GM23338 (cell line): Measurements from ENCODE around the gene TRIO. TPM values are rescaled to one million over a fixed set of nuclear protein-coding genes. Genes with fewer than 3 reads are reported as not detected.

Experiments
- ATAC-seq: fragments of 200-7000 bp; cut with Tn5 transposase; 3 replicates; pipeline ENCODE4 v1.9.1; 2020
- DNase-seq: peaks from one replicate; pipeline ENCODE4 v3.0.0-alpha.2; 2015; ENCODE audit warnings: low spot score
- H2AFZ ChIP-seq: fragments of 200-600 bp; sonication (generic); 2 replicates; pipeline ENCODE4 v1.8.0; 2016; ENCODE audit warnings: antibody characterized with exemption, mild to moderate bottlenecking, moderate library complexity
- H3F3A ChIP-seq: fragments of 200-600 bp; sonication (generic); replicated peaks from 2 replicates; pipeline ENCODE4 v1.8.0; 2017; ENCODE audit warnings: antibody characterized with exemption, mixed run types, low read depth
- H3K27ac ChIP-seq: fragments of 200-600 bp; sonication (generic); 2 replicates; pipeline ENCODE4 v1.6.1; 2016; ENCODE audit warnings: low read depth
- H3K27me3 ChIP-seq: fragments of 200-600 bp; sonication (generic); 2 replicates; pipeline ENCODE4 v1.8.0; 2016; ENCODE audit warnings: mild to moderate bottlenecking, mixed run types, moderate library complexity; ENCODE audit not compliant: insufficient read depth
- H3K36me3 ChIP-seq: fragments of 200-600 bp; sonication (generic); 2 replicates; pipeline ENCODE4 v1.8.0; 2016; ENCODE audit warnings: mild to moderate bottlenecking; ENCODE audit not compliant: insufficient read depth
- H3K4me1 ChIP-seq: fragments of 200-600 bp; sonication (generic); 2 replicates; pipeline ENCODE4 v1.8.0; 2016; ENCODE audit warnings: mild to moderate bottlenecking, moderate library complexity; ENCODE audit not compliant: insufficient read depth
- H3K4me2 ChIP-seq: fragments of 200-600 bp; sonication (generic); 2 replicates; pipeline ENCODE4 v1.7.1; 2017; ENCODE audit warnings: mixed run types
- H3K4me3 ChIP-seq: fragments of 200-600 bp; sonication (generic); 2 replicates; pipeline ENCODE4 v1.6.1; 2016; ENCODE audit warnings: mixed run types
- H3K79me2 ChIP-seq: fragments of 200-600 bp; sonication (generic); replicated peaks from 2 replicates; pipeline ENCODE4 v1.8.0; 2017; ENCODE audit warnings: mild to moderate bottlenecking; ENCODE audit not compliant: insufficient read depth
- H3K9me2 ChIP-seq: fragments of 200-600 bp; sonication (generic); 2 replicates; pipeline ENCODE4 v1.8.0; 2017; ENCODE audit not compliant: insufficient read depth
- H4K20me1 ChIP-seq: fragments of 200-600 bp; sonication (generic); replicated peaks from 2 replicates; pipeline ENCODE4 v1.8.0; 2017; ENCODE audit warnings: mild to moderate bottlenecking; ENCODE audit not compliant: insufficient read depth
- H3K27ac Mint-ChIP-seq: 2 replicates; pipeline ENCODE4 v1.8.0; 2020; ENCODE audit warnings: inconsistent platforms, mild to moderate bottlenecking, moderate library complexity, mixed read lengths
- H3K27me3 Mint-ChIP-seq: 3 replicates; pipeline ENCODE4 v1.8.0; 2022; ENCODE audit warnings: low read depth, mild to moderate bottlenecking, moderate library complexity, mixed read lengths, inconsistent platforms; ENCODE audit not compliant: insufficient read depth, poor library complexity
- H3K36me3 Mint-ChIP-seq: 3 replicates; pipeline ENCODE4 v1.8.0; 2021; ENCODE audit warnings: low read depth, mild to moderate bottlenecking, inconsistent platforms, moderate library complexity, mixed read lengths
- H3K4me1 Mint-ChIP-seq: 3 replicates; pipeline ENCODE4 v1.8.0; 2020; ENCODE audit warnings: mild to moderate bottlenecking, inconsistent platforms, mixed read lengths
- H3K4me3 Mint-ChIP-seq: 3 replicates; pipeline ENCODE4 v1.8.0; 2021; ENCODE audit warnings: moderate library complexity, mild to moderate bottlenecking, inconsistent platforms, mixed read lengths
- H3K9me3 Mint-ChIP-seq: 3 replicates; pipeline ENCODE4 v1.8.0; 2020; ENCODE audit warnings: moderate library complexity, mild to moderate bottlenecking, inconsistent platforms, mixed read lengths
- CREB1 ChIP-seq: fragments of 250-450 bp; sonication (Bioruptor Pico); IDR thresholded peaks from 2 replicates; pipeline ENCODE4 v1.5.0; 2020; ENCODE audit warnings: low read depth, mild to moderate bottlenecking, moderate library complexity
- EZH2 ChIP-seq: fragments of 200-600 bp; sonication (generic); IDR thresholded peaks from one replicate; pipeline ENCODE4 v1.8.0; 2017; ENCODE audit warnings: antibody characterized with exemption, mild to moderate bottlenecking, low read depth; ENCODE audit not compliant: unreplicated experiment
- EZH2phosphoT487 ChIP-seq: fragments of 200-600 bp; sonication (generic); IDR thresholded peaks from one replicate; pipeline ENCODE4 v1.8.1; 2018; ENCODE audit warnings: antibody characterized with exemption; ENCODE audit not compliant: unreplicated experiment
- JUNB ChIP-seq: IDR thresholded peaks from one replicate; pipeline ENCODE4 v1.6.1; 2016; ENCODE audit warnings: antibody characterized with exemption; ENCODE audit not compliant: unreplicated experiment
- NANOG ChIP-seq: IDR thresholded peaks from 2 replicates; pipeline ENCODE4 v1.6.1; 2016; ENCODE audit warnings: antibody characterized with exemption, borderline replicate concordance
- POLR2AphosphoS5 ChIP-seq: IDR thresholded peaks from 2 replicates; pipeline ENCODE4 v1.6.1; 2016; ENCODE audit warnings: antibody characterized with exemption, low read depth
- REST ChIP-seq: IDR thresholded peaks from one replicate; pipeline ENCODE4 v1.6.1; 2018; ENCODE audit warnings: antibody characterized with exemption; ENCODE audit not compliant: unreplicated experiment
- STAT1 ChIP-seq: IDR thresholded peaks from one replicate; pipeline ENCODE4 v1.6.1; 2016; ENCODE audit warnings: antibody characterized with exemption; ENCODE audit not compliant: unreplicated experiment
- ZNF114 ChIP-seq: fragments of 250-450 bp; sonication (Bioruptor Pico); IDR thresholded peaks from 2 replicates; pipeline ENCODE4 v1.5.0; 2020; ENCODE audit warnings: mild to moderate bottlenecking, moderate library complexity
- ZNF331 ChIP-seq: fragments of 250-450 bp; sonication (Bioruptor Pico); IDR thresholded peaks from 2 replicates; pipeline ENCODE4 v1.5.0; 2020; ENCODE audit warnings: low read depth, mild to moderate bottlenecking, moderate library complexity
- polyA plus RNA-seq: library from polyadenylated mRNA; unstranded; fragments of >200 nt; fragmentation: Nextera tagmentation; extraction: Ambion mirVana; gene quantifications from 2 replicates; pipeline ENCODE4 v1.2.1, GENCODE V29; 2016
- total RNA-seq: library from RNA; depleted of rRNA; stranded (reverse); fragments of >200 nt; shearing (Covaris generic); gene quantifications from 2 replicates; pipeline ENCODE4 v1.2.3, GENCODE V29; 2014
- TF ChIP-seq, protein P1 (sequence below): fragments of 250-450 bp; sonication (Bioruptor Pico); IDR thresholded peaks from 2 replicates; pipeline ENCODE4 v1.5.0; 2020; ENCODE audit warnings: mild to moderate bottlenecking, moderate library complexity
- TF ChIP-seq, protein P2 (sequence below), 2 experiments: fragments of 200-600 bp in 1 of 2; sonication (generic) in 1 of 2; conservative IDR thresholded peaks; 2 replicates each; pipeline versions ENCODE4 v1.5.1 to v1.6.1; 2016 to 2017; ENCODE audit warnings: antibody characterized with exemption in 2 of 2, low read depth in 2 of 2, mild to moderate bottlenecking in 2 of 2, moderate library complexity in 1 of 2
- TF ChIP-seq, protein P3 (sequence below): IDR thresholded peaks from 2 replicates; pipeline ENCODE4 v1.6.1; 2016; ENCODE audit warnings: antibody characterized with exemption

The TRIO gene
- total and polyA plus RNA-seq, 2 experiments from 2014 or later, result 13.8 to 113 TPM

- Histone ChIP-seq H3K36me3 (no peaks in the 10 kb centered on the region), H3K4me2 (peak overlapping the region; percentile 98), H3K9me2 (no peaks in the 10 kb centered on the region), H3F3A (0 out of 2 replicates have a peak, but pooled peaks cover 4% of the 10 kb centered on the region), H3K4me1 (peaks cover 55% of the 10 kb centered on the region), H3K27ac (no peak overlapping the region), H2AFZ (no peak overlapping the region), H3K79me2 (peaks cover 51% of the 10 kb centered on the region), H3K27me3 (peaks cover 3% of the 10 kb centered on the region; the same call in 1 of the 2 replicates), H3K4me3 (peak overlapping the region; percentile 96), H4K20me1 (peaks cover 47% of the 10 kb centered on the region)
- DNase-seq (peak; percentile 60), ATAC-seq (peak; percentile 37)
- peaks cover 14% of the 10 kb centered on the region for H3K27me3 Mint-ChIP-seq
- H3K9me3 Mint-ChIP-seq, result no peaks in the 10 kb centered on the region; the same call in 2 of the 3 replicates
- no peaks in the 10 kb centered on the region; the same call in 2 of the 3 replicates for H3K36me3 Mint-ChIP-seq
- peak overlapping the region; percentile 84 for H3K4me3 Mint-ChIP-seq
- H3K4me1 Mint-ChIP-seq, result peaks cover 54% of the 10 kb centered on the region
- no peak overlapping the region for H3K27ac Mint-ChIP-seq
- TF ChIP-seq REST (no peak), POLR2AphosphoS5 (no peak), EZH2phosphoT487 (no peak), CREB1 (CRISPR knock-in tag) (no peak), STAT1 (no peak), NANOG (no peak), ZNF331 (CRISPR knock-in tag) (no peak), ZNF114 (CRISPR knock-in tag) (no peak), EZH2 (no peak), JUNB (no peak)
- TF ChIP-seq, protein P1, sequence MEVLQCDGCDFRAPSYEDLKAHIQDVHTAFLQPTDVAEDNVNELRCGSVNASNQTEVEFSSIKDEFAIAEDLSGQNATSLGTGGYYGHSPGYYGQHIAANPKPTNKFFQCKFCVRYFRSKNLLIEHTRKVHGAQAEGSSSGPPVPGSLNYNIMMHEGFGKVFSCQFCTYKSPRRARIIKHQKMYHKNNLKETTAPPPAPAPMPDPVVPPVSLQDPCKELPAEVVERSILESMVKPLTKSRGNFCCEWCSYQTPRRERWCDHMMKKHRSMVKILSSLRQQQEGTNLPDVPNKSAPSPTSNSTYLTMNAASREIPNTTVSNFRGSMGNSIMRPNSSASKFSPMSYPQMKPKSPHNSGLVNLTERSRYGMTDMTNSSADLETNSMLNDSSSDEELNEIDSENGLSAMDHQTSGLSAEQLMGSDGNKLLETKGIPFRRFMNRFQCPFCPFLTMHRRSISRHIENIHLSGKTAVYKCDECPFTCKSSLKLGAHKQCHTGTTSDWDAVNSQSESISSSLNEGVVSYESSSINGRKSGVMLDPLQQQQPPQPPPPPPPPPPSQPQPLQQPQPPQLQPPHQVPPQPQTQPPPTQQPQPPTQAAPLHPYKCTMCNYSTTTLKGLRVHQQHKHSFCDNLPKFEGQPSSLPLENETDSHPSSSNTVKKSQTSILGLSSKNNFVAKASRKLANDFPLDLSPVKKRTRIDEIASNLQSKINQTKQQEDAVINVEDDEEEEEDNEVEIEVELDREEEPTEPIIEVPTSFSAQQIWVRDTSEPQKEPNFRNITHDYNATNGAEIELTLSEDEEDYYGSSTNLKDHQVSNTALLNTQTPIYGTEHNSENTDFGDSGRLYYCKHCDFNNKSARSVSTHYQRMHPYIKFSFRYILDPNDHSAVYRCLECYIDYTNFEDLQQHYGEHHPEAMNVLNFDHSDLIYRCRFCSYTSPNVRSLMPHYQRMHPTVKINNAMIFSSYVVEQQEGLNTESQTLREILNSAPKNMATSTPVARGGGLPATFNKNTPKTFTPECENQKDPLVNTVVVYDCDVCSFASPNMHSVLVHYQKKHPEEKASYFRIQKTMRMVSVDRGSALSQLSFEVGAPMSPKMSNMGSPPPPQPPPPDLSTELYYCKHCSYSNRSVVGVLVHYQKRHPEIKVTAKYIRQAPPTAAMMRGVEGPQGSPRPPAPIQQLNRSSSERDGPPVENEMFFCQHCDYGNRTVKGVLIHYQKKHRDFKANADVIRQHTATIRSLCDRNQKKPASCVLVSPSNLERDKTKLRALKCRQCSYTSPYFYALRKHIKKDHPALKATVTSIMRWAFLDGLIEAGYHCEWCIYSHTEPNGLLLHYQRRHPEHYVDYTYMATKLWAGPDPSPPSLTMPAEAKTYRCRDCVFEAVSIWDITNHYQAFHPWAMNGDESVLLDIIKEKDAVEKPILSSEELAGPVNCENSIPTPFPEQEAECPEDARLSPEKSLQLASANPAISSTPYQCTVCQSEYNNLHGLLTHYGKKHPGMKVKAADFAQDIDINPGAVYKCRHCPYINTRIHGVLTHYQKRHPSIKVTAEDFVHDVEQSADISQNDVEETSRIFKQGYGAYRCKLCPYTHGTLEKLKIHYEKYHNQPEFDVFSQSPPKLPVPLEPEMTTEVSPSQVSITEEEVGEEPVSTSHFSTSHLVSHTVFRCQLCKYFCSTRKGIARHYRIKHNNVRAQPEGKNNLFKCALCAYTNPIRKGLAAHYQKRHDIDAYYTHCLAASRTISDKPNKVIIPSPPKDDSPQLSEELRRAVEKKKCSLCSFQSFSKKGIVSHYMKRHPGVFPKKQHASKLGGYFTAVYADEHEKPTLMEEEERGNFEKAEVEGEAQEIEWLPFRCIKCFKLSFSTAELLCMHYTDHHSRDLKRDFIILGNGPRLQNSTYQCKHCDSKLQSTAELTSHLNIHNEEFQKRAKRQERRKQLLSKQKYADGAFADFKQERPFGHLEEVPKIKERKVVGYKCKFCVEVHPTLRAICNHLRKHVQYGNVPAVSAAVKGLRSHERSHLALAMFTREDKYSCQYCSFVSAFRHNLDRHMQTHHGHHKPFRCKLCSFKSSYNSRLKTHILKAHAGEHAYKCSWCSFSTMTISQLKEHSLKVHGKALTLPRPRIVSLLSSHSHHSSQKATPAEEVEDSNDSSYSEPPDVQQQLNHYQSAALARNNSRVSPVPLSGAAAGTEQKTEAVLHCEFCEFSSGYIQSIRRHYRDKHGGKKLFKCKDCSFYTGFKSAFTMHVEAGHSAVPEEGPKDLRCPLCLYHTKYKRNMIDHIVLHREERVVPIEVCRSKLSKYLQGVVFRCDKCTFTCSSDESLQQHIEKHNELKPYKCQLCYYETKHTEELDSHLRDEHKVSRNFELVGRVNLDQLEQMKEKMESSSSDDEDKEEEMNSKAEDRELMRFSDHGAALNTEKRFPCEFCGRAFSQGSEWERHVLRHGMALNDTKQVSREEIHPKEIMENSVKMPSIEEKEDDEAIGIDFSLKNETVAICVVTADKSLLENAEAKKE (CRISPR knock-in tag), result no peak
- TF ChIP-seq, protein P2, sequence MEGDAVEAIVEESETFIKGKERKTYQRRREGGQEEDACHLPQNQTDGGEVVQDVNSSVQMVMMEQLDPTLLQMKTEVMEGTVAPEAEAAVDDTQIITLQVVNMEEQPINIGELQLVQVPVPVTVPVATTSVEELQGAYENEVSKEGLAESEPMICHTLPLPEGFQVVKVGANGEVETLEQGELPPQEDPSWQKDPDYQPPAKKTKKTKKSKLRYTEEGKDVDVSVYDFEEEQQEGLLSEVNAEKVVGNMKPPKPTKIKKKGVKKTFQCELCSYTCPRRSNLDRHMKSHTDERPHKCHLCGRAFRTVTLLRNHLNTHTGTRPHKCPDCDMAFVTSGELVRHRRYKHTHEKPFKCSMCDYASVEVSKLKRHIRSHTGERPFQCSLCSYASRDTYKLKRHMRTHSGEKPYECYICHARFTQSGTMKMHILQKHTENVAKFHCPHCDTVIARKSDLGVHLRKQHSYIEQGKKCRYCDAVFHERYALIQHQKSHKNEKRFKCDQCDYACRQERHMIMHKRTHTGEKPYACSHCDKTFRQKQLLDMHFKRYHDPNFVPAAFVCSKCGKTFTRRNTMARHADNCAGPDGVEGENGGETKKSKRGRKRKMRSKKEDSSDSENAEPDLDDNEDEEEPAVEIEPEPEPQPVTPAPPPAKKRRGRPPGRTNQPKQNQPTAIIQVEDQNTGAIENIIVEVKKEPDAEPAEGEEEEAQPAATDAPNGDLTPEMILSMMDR (conservative IDR thresholded peaks at IDR 0.05; ENCODE audit: low read depth in 2 of 2), result no peak
- TF ChIP-seq, protein P3, sequence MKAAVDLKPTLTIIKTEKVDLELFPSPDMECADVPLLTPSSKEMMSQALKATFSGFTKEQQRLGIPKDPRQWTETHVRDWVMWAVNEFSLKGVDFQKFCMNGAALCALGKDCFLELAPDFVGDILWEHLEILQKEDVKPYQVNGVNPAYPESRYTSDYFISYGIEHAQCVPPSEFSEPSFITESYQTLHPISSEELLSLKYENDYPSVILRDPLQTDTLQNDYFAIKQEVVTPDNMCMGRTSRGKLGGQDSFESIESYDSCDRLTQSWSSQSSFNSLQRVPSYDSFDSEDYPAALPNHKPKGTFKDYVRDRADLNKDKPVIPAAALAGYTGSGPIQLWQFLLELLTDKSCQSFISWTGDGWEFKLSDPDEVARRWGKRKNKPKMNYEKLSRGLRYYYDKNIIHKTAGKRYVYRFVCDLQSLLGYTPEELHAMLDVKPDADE, result no peak
Measured at GRCh38 chr5:14144586-14145434, 1.7 kb downstream of the TRIO start.
